CD8-positive, alpha-beta memory T cell (primary cell): Measurements from ENCODE around the gene RSU1. TPM values are rescaled to one million over a fixed set of nuclear protein-coding genes. Genes with fewer than 3 reads are reported as not detected.

ENCODE experiments used
- CTCF ChIA-PET: fragments of 350-600 bp; sonication (Branson Sonifier 250); formaldehyde crosslinking; loops from one replicate; lab custom pipeline; 2021; ENCODE audit warnings: antibody characterized with exemption; lab: Charles Lee
- POLR2A ChIA-PET: fragments of 350-600 bp; sonication (Branson Sonifier 250); formaldehyde crosslinking; loops from one replicate; lab custom pipeline; 2021; ENCODE audit warnings: antibody characterized with exemption; lab: Charles Lee
- DNase-seq, 5 donors: peaks; one replicate each; pipeline versions ENCODE4 v3.0.0 to v3.0.0-alpha.2; 2020 to 2022; ENCODE audit warnings: mixed read lengths in 1 of 5
- H3K27ac ChIP-seq: one replicate; pipeline ENCODE4 v1.7.0; 2013; ENCODE audit warnings: low read depth, mild to moderate bottlenecking, low read length, moderate library complexity
- H3K27me3 ChIP-seq: 2 replicates; pipeline ENCODE4 v1.7.0; 2013; ENCODE audit warnings: low read length, mild to moderate bottlenecking; ENCODE audit not compliant: insufficient read depth, poor library complexity, severe bottlenecking
- H3K36me3 ChIP-seq: 2 replicates; pipeline ENCODE4 v1.7.0; 2013; ENCODE audit warnings: mild to moderate bottlenecking, low read length, moderate library complexity; ENCODE audit not compliant: insufficient read depth
- H3K4me1 ChIP-seq: 2 replicates; pipeline ENCODE4 v1.7.0; 2013; ENCODE audit warnings: mild to moderate bottlenecking, low read length, moderate library complexity; ENCODE audit not compliant: insufficient read depth
- H3K4me3 ChIP-seq: 2 replicates; pipeline ENCODE4 v1.7.0; 2013; ENCODE audit warnings: mild to moderate bottlenecking, low read length
- H3K9me3 ChIP-seq: 2 replicates; pipeline ENCODE4 v1.7.0; 2013; ENCODE audit warnings: mild to moderate bottlenecking, low read length
- H3K27ac Mint-ChIP-seq, 8 donors: one replicate each; pipeline ENCODE4 v1.8.0; 2020 to 2021; ENCODE audit warnings: mixed read lengths in 8 of 8, mild to moderate bottlenecking in 6 of 8, inconsistent platforms in 3 of 8, moderate library complexity in 3 of 8
- H3K27me3 Mint-ChIP-seq, 2 donors: one replicate each; pipeline ENCODE4 v1.8.0; 2020 to 2021; ENCODE audit warnings: mixed read lengths in 2 of 2, mild to moderate bottlenecking in 1 of 2, moderate library complexity in 1 of 2
- H3K36me3 Mint-ChIP-seq, 3 donors: one replicate each; pipeline ENCODE4 v1.8.0; 2020 to 2021; ENCODE audit warnings: mixed read lengths in 3 of 3, inconsistent platforms in 1 of 3, mild to moderate bottlenecking in 1 of 3
- H3K4me1 Mint-ChIP-seq, 3 donors: one replicate each; pipeline ENCODE4 v1.8.0; 2020 to 2021; ENCODE audit warnings: mixed read lengths in 3 of 3, inconsistent platforms in 1 of 3, mild to moderate bottlenecking in 1 of 3
- H3K4me3 Mint-ChIP-seq, 7 donors: one replicate each; pipeline ENCODE4 v1.8.0; 2020 to 2021; ENCODE audit warnings: mixed read lengths in 7 of 7, mild to moderate bottlenecking in 6 of 7, moderate library complexity in 4 of 7, inconsistent platforms in 2 of 7
- H3K9me3 Mint-ChIP-seq, 5 donors: one replicate each; pipeline ENCODE4 v1.8.0; 2020 to 2022; ENCODE audit warnings: mixed read lengths in 5 of 5, mild to moderate bottlenecking in 3 of 5, moderate library complexity in 2 of 5, inconsistent platforms in 1 of 5
- polyA plus RNA-seq: library from polyadenylated mRNA; unstranded; fragments of 300-500 nt; fragmentation: Illumina TruSeq; gene quantifications from one replicate; pipeline ENCODE4 v1.2.3, GENCODE V29; 2021
- total RNA-seq, 2 experiments: library from RNA; stranded (reverse); gene quantifications; one replicate each; pipeline ENCODE4 v1.2.3, GENCODE V29; 2021

Gene RSU1
- total and polyA plus RNA-seq, 3 experiments from 2014 or later = 66.4 to 132 (median 68.5) TPM

DNA sequence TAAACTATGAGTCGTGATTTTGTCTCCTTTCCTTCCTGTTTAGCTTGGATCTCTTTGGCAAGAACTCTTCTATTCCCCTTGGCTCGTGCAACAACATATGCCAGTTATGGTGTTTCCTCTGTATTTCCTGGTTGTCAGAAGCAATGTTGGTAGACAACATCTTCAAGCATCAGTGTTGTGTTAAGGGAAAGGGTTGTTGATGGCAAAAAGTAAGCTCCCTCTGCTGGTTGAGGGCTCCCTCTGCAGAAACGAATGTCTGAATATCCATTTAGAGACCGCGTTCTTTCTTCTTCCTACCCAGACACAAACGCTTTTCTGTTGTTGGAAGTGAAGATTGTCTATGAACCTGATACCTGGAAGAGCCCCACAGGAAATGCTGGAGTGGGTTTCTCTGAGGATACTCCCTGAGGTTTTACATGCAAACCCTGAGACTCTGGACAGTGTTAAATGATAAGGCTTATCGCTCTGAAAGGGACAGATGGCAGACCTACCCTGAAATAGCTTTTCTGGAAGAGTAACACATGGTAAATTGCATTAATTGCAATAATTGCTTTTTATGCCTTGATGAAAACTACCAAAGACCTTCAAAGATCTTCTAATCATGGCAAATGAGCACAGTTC is 272.0 kb downstream of the RSU1 start:
- H3K4me1 Mint-ChIP-seq = peaks cover 0 to 4% (median 2%) of the 10 kb centered on the region in 3 donors
- no peak overlapping the region for H3K4me3 Mint-ChIP-seq
- peaks cover 0 to 2% (median 0%) of the 10 kb centered on the region in 5 donors for H3K9me3 Mint-ChIP-seq
- no peaks in the 10 kb centered on the region for H3K36me3 Mint-ChIP-seq
- CTCF ChIA-PET = interaction anchor here (0.8 to 1.2 kb wide), 2 partner anchors 14 to 642 kb away, joined by 4 to 5 read pairs; no protein-coding TSS in a partner anchor
- H3K27me3 Mint-ChIP-seq = peaks cover 7 to 41% of the 10 kb centered on the region in 2 donors
- no peak overlapping the region for H3K27ac Mint-ChIP-seq
- no peak for DNase-seq
- Histone ChIP-seq H3K4me1 (no peaks in the 10 kb centered on the region), H3K36me3 (no peaks in the 10 kb centered on the region), H3K4me3 (no peak overlapping the region), H3K27ac (no peak overlapping the region), H3K27me3 (no peaks in the 10 kb centered on the region), H3K9me3 (no peaks in the 10 kb centered on the region)
- POLR2A ChIA-PET = no interaction called here

- no peak for DNase-seq
- H3K9me3 Mint-ChIP-seq = peaks cover 0 to 2% (median 0%) of the 10 kb centered on the region in 5 donors
- peaks cover 0 to 4% (median 2%) of the 10 kb centered on the region in 3 donors for H3K4me1 Mint-ChIP-seq
- no peak overlapping the region for H3K27ac ChIP-seq
- H3K4me3 Mint-ChIP-seq = no peak overlapping the region
- no peaks in the 10 kb centered on the region for H3K9me3 ChIP-seq
- H3K4me3 ChIP-seq = no peak overlapping the region
- POLR2A ChIA-PET = no interaction called here
- no peaks in the 10 kb centered on the region for H3K27me3 ChIP-seq
- H3K4me1 ChIP-seq = no peaks in the 10 kb centered on the region
- peaks cover 11 to 46% of the 10 kb centered on the region in 2 donors for H3K27me3 Mint-ChIP-seq
- no peaks in the 10 kb centered on the region for H3K36me3 Mint-ChIP-seq
- CTCF ChIA-PET = interaction anchor here (0.7 to 1.2 kb wide), 4 partner anchors 8 to 642 kb away, joined by 3 to 5 read pairs (median 4); no protein-coding TSS in a partner anchor
- H3K27ac Mint-ChIP-seq = no peak overlapping the region
- no peaks in the 10 kb centered on the region for H3K36me3 ChIP-seq
Observed at GRCh38 chr10:16544591-16544990, 272.6 kb downstream of the RSU1 start.

DNA sequence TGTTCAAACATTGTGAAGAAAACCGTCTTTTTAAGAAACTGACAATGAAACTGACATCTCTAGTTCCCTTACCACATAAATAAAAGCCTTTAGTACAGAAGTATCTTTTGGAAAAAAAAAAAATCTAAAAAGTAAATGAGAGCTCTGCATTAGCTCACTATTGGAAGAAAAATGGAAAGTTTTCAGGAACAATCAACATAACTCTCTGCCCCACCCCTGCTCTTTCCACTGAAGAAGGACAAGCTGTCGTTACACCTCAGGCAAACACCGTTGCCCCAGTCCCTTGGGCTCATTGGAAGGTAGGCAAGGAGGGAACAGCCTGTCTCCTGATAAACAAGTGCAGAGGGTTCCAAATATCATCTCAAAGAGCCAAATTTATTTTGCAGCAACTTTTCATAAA is 273.1 kb downstream of the RSU1 start:
- H3K4me1 ChIP-seq = no peaks in the 10 kb centered on the region
- Mint-ChIP-seq H3K9me3 (peaks cover 0 to 2% (median 0%) of the 10 kb centered on the region in 5 donors), H3K4me3 (no peak overlapping the region), H3K36me3 (no peaks in the 10 kb centered on the region), H3K27me3 (peaks cover 14 to 42% of the 10 kb centered on the region in 2 donors), H3K4me1 (peaks cover 0 to 4% (median 2%) of the 10 kb centered on the region in 3 donors), H3K27ac (no peak overlapping the region)
- POLR2A ChIA-PET = no interaction called here
- DNase-seq = no peak
- H3K27me3 ChIP-seq = no peaks in the 10 kb centered on the region
- H3K9me3 ChIP-seq = no peaks in the 10 kb centered on the region
- CTCF ChIA-PET = interaction anchor here (0.7 kb wide), 2 partner anchors 9 to 13 kb away, joined by 3 read pairs; no protein-coding TSS in a partner anchor
- no peak overlapping the region for H3K4me3 ChIP-seq
- H3K36me3 ChIP-seq = no peaks in the 10 kb centered on the region
- no peak overlapping the region for H3K27ac ChIP-seq
